AG04450 (cell line): ENCODE measurements around the gene ZRANB3. TPM values are rescaled to one million over a fixed set of nuclear protein-coding genes. Genes with fewer than 3 reads are reported as not detected.

ENCODE experiments used
- CTCF ChIA-PET: fragments of 300-600, 350-600 bp; formaldehyde crosslinking; extraction: SDS; loops from one replicate; lab custom pipeline; 2022; ENCODE audit warnings: antibody characterized with exemption, inconsistent platforms; lab: Charles Lee
- POLR2A ChIA-PET: fragments of 350-600 bp; formaldehyde crosslinking; extraction: SDS; loops from one replicate; lab custom pipeline; 2021; ENCODE audit warnings: antibody characterized with exemption, inconsistent platforms; lab: Yijun Ruan, JAX
- DNase-seq: peaks from one replicate; pipeline ENCODE4 v3.0.0-alpha.2; 2011; ENCODE audit warnings: low read depth, low spot score
- H3K27ac ChIP-seq: one replicate; pipeline ENCODE4 v1.5.1; 2012; ENCODE audit warnings: low read depth, low read length, control low read depth
- H3K27me3 ChIP-seq: one replicate; pipeline ENCODE4 v1.6.0; 2012; ENCODE audit warnings: low read length; ENCODE audit not compliant: control insufficient read depth, insufficient read depth
- H3K4me3 ChIP-seq: 2 replicates; pipeline ENCODE4 v1.5.1; 2011; ENCODE audit warnings: mild to moderate bottlenecking, low read depth, low read length, control low read depth
- H3K9me3 ChIP-seq: 2 replicates; pipeline ENCODE4 v1.5.1; 2012; ENCODE audit warnings: low read length; ENCODE audit not compliant: control insufficient read depth, insufficient read depth
- CTCF ChIP-seq: IDR thresholded peaks from 2 replicates; pipeline ENCODE4 v1.5.1; 2011; ENCODE audit warnings: low read depth, low read length, control low read depth, inconsistent platforms
- polyA plus RNA-seq: library from polyadenylated mRNA; depleted of rRNA; stranded (reverse); fragments of >200 nt; gene quantifications from 2 replicates; pipeline ENCODE4 v1.2.3, GENCODE V29; 2011

Gene ZRANB3
- polyA plus RNA-seq, 1 experiment: 4.0 TPM

- no peak overlapping the region for H3K27ac ChIP-seq
- CTCF ChIA-PET: no interaction called here
Measured at GRCh38 chr2:135230150-135230549, 300.9 kb downstream of the ZRANB3 start.

GRCh38 chr2:135227386-135227785 lies 303.6 kb downstream of the ZRANB3 start:
- no peak for DNase-seq
- no peak for TF ChIP-seq CTCF
- no peaks in the 10 kb centered on the region for H3K9me3 ChIP-seq
- POLR2A ChIA-PET: interaction anchor here (0.6 to 1.0 kb wide), 2 partner anchors 24 to 26 kb away, joined by 3 to 4 read pairs; no protein-coding TSS in a partner anchor
- CTCF ChIA-PET: interaction anchor here (1.2 kb wide), 1 partner anchor 483 kb away, joined by 5 read pairs; no protein-coding TSS in a partner anchor
- H3K27me3 ChIP-seq: no peaks in the 10 kb centered on the region
- no peak overlapping the region for H3K4me3 ChIP-seq
- H3K27ac ChIP-seq: no peak overlapping the region

More at GRCh38 chr2:135230150-135230549, 300.9 kb downstream of the ZRANB3 start:
- no peak for TF ChIP-seq CTCF
- DNase-seq: no peak
- H3K27me3 ChIP-seq: no peaks in the 10 kb centered on the region
- no peaks in the 10 kb centered on the region for H3K9me3 ChIP-seq
- POLR2A ChIA-PET: no interaction called here
- H3K4me3 ChIP-seq: no peak overlapping the region

GRCh38 chr2:135226961-135227360 lies 304.1 kb downstream of the ZRANB3 start:
- Histone ChIP-seq H3K27me3 (no peaks in the 10 kb centered on the region), H3K9me3 (no peaks in the 10 kb centered on the region), H3K27ac (no peak overlapping the region), H3K4me3 (no peak overlapping the region)
- no peak for DNase-seq
- ChIA-PET CTCF (interaction anchor here (1.2 kb wide), 1 partner anchor 483 kb away, joined by 5 read pairs; no protein-coding TSS in a partner anchor), POLR2A (interaction anchor here (1.0 kb wide), 1 partner anchor 24 kb away, joined by 3 read pairs; no protein-coding TSS in a partner anchor)
- TF ChIP-seq CTCF: no peak

- Histone ChIP-seq H3K4me3 (no peak overlapping the region), H3K27me3 (no peaks in the 10 kb centered on the region), H3K9me3 (no peaks in the 10 kb centered on the region), H3K27ac (no peak overlapping the region)
- DNase-seq: no peak
- ChIA-PET CTCF (no interaction called here), POLR2A (no interaction called here)
- TF ChIP-seq CTCF: no peak
Measured at GRCh38 chr2:135225781-135226180, 305.2 kb downstream of the ZRANB3 start.

- DNase-seq: no peak
- TF ChIP-seq CTCF: no peak
- ChIA-PET POLR2A (no interaction called here), CTCF (no interaction called here)
- no peaks in the 10 kb centered on the region for H3K9me3 ChIP-seq
- H3K4me3 ChIP-seq: no peak overlapping the region
- H3K27ac ChIP-seq: no peak overlapping the region
- H3K27me3 ChIP-seq: no peaks in the 10 kb centered on the region
Measured at GRCh38 chr2:135219226-135219625, 311.8 kb downstream of the ZRANB3 start.
